Esophagus squamous epithelium (tissue), 5 donors: ENCODE data around the gene GMDS. TPM values are rescaled to one million over a fixed set of nuclear protein-coding genes. Genes with fewer than 3 reads are reported as not detected.

Experiments
- DNase-seq: peaks from one replicate; lab custom pipeline; 2025; lab: John Stamatoyannopoulos, UW
- H3K27ac ChIP-seq, 4 donors: fragments of 200-600 bp; sonication (generic); one replicate each; pipeline ENCODE4 v1.5.1; 2016 to 2019; ENCODE audit warnings: mild to moderate bottlenecking in 1 of 4
- H3K27me3 ChIP-seq, 4 donors: fragments of 200-600 bp; sonication (generic); 1 replicate in 3 of 4; 2 replicates in 1 of 4; pipeline versions ENCODE4 v1.5.1 to v1.6.0; 2017 to 2021; ENCODE audit warnings: antibody characterized with exemption in 1 of 4
- H3K36me3 ChIP-seq, 3 donors: fragments of 200-600 bp; sonication (generic); one replicate each; pipeline ENCODE4 v1.5.1; 2016 to 2019
- H3K4me1 ChIP-seq, 3 donors: fragments of 200-600 bp; sonication (generic); one replicate each; pipeline ENCODE4 v1.5.1; 2017 to 2019
- H3K4me3 ChIP-seq, 4 donors: fragments of 200-600 bp; sonication (generic); 1 replicate in 3 of 4; 2 replicates in 1 of 4; pipeline ENCODE4 v1.5.1; 2016 to 2019; ENCODE audit warnings: mild to moderate bottlenecking in 2 of 4, moderate library complexity in 1 of 4
- H3K9me3 ChIP-seq, 3 donors: fragments of 200-600 bp; sonication (generic); one replicate each; pipeline ENCODE4 v1.5.1; 2016 to 2019
- POLR2A ChIP-seq, 4 donors: fragments of 450-650 bp; IDR thresholded peaks; one replicate each; pipeline ENCODE4 v1.6.1; 2017; ENCODE audit warnings: antibody characterized with exemption in 4 of 4, mild to moderate bottlenecking in 4 of 4, moderate library complexity in 3 of 4
- WGBS, 2 donors: methylation state at CpG; one replicate each; pipeline ENCODE4 v1.1.5; 2018; 5-methylcytosine and 5-hydroxymethylcytosine counted together
- intact Hi-C: fragments of 100-400 bp; cut with DNase I; formaldehyde crosslinking; loops from one replicate; pipeline ENCODE4 v1.15.0; 2022
- total RNA-seq, 4 donors: library from RNA; depleted of rRNA; stranded (reverse); fragments of >200 nt; gene quantifications; one replicate each; pipeline ENCODE4 v1.1.0, GENCODE V29; 2016
- TF ChIP-seq, protein P1 (sequence below), 6 experiments: fragments of 450-650 bp in 4 of 6; fragments of 200-600 bp in 2 of 6; sonication (generic) in 2 of 6; IDR thresholded peaks; one replicate each; pipeline ENCODE4 v1.5.1; 2016 to 2019; ENCODE audit warnings: antibody characterized with exemption in 6 of 6, mild to moderate bottlenecking in 4 of 6, moderate library complexity in 4 of 6
- donor health status: DM: yes; HTN: yes; CAD: no.

Gene GMDS
- total RNA-seq, 4 donors from 2014 or later = 17.9 to 58.7 (median 36.7) TPM

DNA sequence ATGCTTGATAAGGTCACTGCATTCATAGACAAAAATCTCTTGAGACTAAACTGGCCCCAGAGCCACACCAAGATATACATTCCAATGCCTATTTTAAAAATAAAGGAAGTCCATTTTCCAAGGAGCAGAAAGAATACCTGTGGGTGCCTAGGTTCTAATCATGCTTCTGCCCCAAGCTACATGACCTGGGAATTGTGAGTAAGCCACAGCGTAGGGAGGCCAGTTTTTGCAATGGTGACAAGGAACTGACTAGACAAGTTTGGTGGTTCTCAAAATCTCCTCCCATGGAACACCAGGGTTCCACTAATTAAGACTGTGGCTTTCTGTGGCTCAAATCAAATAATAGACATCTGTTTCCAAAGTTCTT lies 83.3 kb downstream of the GMDS start:
- DNase-seq = no peak
- no peaks in the 10 kb centered on the region for H3K9me3 ChIP-seq
- TF ChIP-seq, protein P1, sequence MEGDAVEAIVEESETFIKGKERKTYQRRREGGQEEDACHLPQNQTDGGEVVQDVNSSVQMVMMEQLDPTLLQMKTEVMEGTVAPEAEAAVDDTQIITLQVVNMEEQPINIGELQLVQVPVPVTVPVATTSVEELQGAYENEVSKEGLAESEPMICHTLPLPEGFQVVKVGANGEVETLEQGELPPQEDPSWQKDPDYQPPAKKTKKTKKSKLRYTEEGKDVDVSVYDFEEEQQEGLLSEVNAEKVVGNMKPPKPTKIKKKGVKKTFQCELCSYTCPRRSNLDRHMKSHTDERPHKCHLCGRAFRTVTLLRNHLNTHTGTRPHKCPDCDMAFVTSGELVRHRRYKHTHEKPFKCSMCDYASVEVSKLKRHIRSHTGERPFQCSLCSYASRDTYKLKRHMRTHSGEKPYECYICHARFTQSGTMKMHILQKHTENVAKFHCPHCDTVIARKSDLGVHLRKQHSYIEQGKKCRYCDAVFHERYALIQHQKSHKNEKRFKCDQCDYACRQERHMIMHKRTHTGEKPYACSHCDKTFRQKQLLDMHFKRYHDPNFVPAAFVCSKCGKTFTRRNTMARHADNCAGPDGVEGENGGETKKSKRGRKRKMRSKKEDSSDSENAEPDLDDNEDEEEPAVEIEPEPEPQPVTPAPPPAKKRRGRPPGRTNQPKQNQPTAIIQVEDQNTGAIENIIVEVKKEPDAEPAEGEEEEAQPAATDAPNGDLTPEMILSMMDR (IDR thresholded peaks at IDR 0.05) = no peak
- no peak for TF ChIP-seq POLR2A (IDR thresholded peaks at IDR 0.05)
- H3K4me1 ChIP-seq = peaks cover 0 to 22% (median 5%) of the 10 kb centered on the region in 3 donors
- no peaks in the 10 kb centered on the region for H3K27me3 ChIP-seq
- H3K4me3 ChIP-seq = no peak overlapping the region
- WGBS, 2 donors = 42 to 58% methylated on average over 1 of the region's 1 CpG
- H3K27ac ChIP-seq = no peak overlapping the region
- intact Hi-C loops = no loop called here
- no peaks in the 10 kb centered on the region for H3K36me3 ChIP-seq

DNA sequence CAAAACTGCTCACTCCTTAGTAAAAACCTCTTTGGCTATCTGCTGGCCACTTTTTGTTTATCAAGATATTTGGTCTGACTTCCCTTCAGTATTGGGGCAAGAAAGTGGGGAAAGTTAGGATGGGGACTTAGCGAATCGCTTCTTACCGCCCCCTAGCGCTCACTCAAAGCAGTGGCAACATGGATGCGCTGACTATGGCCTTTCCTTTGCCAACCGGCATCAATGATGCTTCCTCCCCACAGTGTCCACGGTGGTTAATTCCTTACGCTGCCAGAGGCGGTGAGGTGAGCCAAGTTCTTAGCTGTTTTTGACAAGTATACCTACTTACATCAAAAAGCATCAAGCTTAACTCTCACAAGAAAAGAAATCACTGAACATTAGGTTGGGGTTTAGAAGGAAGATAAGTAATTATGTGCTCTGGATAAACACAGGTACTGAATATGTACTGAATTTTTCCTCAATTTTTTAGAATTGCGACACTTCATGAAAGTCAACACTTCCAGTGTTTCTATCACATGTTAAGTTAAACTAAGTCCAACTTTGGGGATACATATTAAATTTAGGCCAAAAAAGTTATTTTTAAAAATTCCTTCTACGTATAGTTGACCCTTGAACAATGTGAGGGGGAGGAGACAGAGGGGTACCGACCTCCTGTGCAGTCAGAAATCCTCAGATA lies 86.7 kb downstream of the GMDS start:
- intact Hi-C loops = no loop called here
- Histone ChIP-seq H3K4me3 (no peak overlapping the region), H3K27ac (no peak overlapping the region), H3K36me3 (no peaks in the 10 kb centered on the region), H3K27me3 (no peaks in the 10 kb centered on the region), H3K4me1 (peaks cover 0 to 18% (median 5%) of the 10 kb centered on the region in 3 donors), H3K9me3 (no peaks in the 10 kb centered on the region)
- TF ChIP-seq, protein P1 (IDR thresholded peaks at IDR 0.05) = peak in 4 of 6 experiments; percentile 11 to 48 (median 25)
- no peak for TF ChIP-seq POLR2A (IDR thresholded peaks at IDR 0.05)
- 74 to 77% methylated on average over 12 of the region's 12 CpGs for WGBS, 2 donors
- DNase-seq = no peak

DNA sequence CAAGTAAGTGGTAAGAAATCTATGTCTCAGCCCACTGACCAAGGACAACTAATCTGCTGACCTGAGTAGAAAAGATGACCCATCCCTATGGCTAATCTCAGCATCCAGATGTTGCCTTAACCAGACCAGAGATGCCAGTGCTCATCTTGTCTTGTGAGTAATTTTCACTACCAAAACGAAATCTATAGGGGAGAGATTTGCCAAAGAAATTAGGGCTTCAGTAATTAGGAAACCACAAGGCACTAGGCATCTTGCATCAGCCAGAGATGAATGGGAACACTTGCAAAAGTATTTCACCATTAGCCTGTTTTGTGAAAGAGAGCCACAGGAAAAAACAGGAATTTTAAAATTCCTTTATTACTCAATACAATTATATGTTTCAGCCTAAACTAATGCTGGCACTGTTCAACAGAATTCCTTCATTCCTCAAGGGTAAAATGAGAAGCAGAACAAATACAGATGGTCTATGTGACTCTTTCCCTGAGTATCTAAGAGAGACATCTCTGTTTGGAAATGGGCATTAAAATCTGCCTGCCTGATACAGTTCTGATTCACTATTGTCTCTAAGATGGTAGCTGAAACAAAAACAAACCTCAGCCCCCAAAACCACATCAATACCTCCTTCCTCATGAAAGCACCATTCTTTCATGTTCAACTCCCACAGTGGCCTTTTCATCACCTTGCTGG lies 87.8 kb downstream of the GMDS start:
- intact Hi-C loops = no loop called here
- H3K27ac ChIP-seq = peak overlapping the region in 1 of 4 donors; percentile 43
- WGBS, 2 donors = 21 to 50% methylated on average over 1 of the region's 1 CpG

DNA sequence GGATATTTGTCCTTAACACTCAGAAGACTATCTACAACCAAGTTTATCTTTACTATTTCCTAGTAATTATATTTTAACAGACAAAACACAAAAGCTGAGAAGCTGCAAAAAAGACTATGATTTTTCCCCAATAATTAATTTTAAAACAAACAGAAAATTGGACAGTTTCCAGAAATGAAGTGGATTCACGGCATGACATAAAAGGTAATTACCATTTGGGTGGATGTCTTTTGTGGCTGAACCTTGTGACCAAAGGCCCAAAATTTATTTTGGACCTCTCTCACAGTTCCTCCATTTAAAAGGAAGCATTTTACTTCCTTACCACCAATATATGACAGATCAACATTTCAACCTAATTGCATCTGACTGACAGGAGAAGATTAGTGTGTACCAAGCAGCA lies 90.2 kb downstream of the GMDS start:
- H3K4me3 ChIP-seq = no peak overlapping the region
- intact Hi-C loops = no loop called here

More for the DNA sequence above, 87.8 kb downstream of the GMDS start:
- no peak for TF ChIP-seq POLR2A (IDR thresholded peaks at IDR 0.05)
- TF ChIP-seq, protein P1 (IDR thresholded peaks at IDR 0.05) = no peak
- Histone ChIP-seq H3K27me3 (no peaks in the 10 kb centered on the region), H3K4me1 (peaks cover 0 to 15% (median 5%) of the 10 kb centered on the region in 3 donors), H3K9me3 (no peaks in the 10 kb centered on the region), H3K36me3 (no peaks in the 10 kb centered on the region), H3K4me3 (no peak overlapping the region)
- DNase-seq = no peak

More for the DNA sequence above, 90.2 kb downstream of the GMDS start:
- H3K36me3 ChIP-seq = no peaks in the 10 kb centered on the region
- H3K4me1 ChIP-seq = peaks cover 0 to 5% (median 3%) of the 10 kb centered on the region in 3 donors
- H3K9me3 ChIP-seq = no peaks in the 10 kb centered on the region
- no peak for DNase-seq
- H3K27me3 ChIP-seq = no peaks in the 10 kb centered on the region
- TF ChIP-seq POLR2A (IDR thresholded peaks at IDR 0.05) = no peak
- TF ChIP-seq, protein P1 (IDR thresholded peaks at IDR 0.05) = no peak
- H3K27ac ChIP-seq = no peak overlapping the region
- 32 to 70% methylated on average over 1 of the region's 1 CpG for WGBS, 2 donors
